Measurements from ENCODE around the gene WSB1. TPM values are rescaled to one million over a fixed set of nuclear protein-coding genes. Genes with fewer than 3 reads are reported as not detected.

Gene WSB1
- total RNA-seq, 1 donor from 2014 or later: 222 TPM

GRCh38 chr17:27280527-27280926 lies 13.4 kb upstream of the WSB1 start:
- DNase-seq: no peak

- no peak for DNase-seq
These were observed 12.5 kb upstream of the WSB1 start for GRCh38 chr17:27281438-27281837.

- DNase-seq: no peak
These were observed 11.8 kb upstream of the WSB1 start for GRCh38 chr17:27282054-27282551.

GRCh38 chr17:27283060-27283459 lies 10.9 kb upstream of the WSB1 start:
- DNase-seq: no peak

GRCh38 chr17:27283751-27284150 lies 10.2 kb upstream of the WSB1 start:
- DNase-seq: no peak

GRCh38 chr17:27284811-27285415 lies 9.0 kb upstream of the WSB1 start:
- no peak for DNase-seq

GRCh38 chr17:27285516-27285915 lies 8.4 kb upstream of the WSB1 start:
- DNase-seq: no peak

- no peak for DNase-seq
These were observed 5.7 kb upstream of the WSB1 start for GRCh38 chr17:27288183-27288582.

GRCh38 chr17:27289856-27290255 lies 4.1 kb upstream of the WSB1 start:
- no peak for DNase-seq

- no peak for DNase-seq
These were observed 2.9 kb upstream of the WSB1 start for GRCh38 chr17:27290916-27291598.

GRCh38 chr17:27293359-27293897 lies 486 bp upstream of the WSB1 start:
- DNase-seq: no peak

GRCh38 chr17:27294689-27295630 lies 1.0 kb downstream of the WSB1 start:
- DNase-seq: peak; percentile 94

GRCh38 chr17:27295945-27296344 lies 2.0 kb downstream of the WSB1 start:
- no peak for DNase-seq

- peak; percentile 32 for DNase-seq
These were observed 2.6 kb downstream of the WSB1 start for GRCh38 chr17:27296428-27296979.

GRCh38 chr17:27299384-27300049 lies 5.6 kb downstream of the WSB1 start:
- DNase-seq: no peak

- no peak for DNase-seq
These were observed 9.8 kb downstream of the WSB1 start for GRCh38 chr17:27303734-27304133.

- no peak for DNase-seq
These were observed 12.4 kb downstream of the WSB1 start for GRCh38 chr17:27306276-27306835.

GRCh38 chr17:27310565-27311110 lies 16.7 kb downstream of the WSB1 start:
- DNase-seq: peak; percentile 92

GRCh38 chr17:27313301-27313700 lies 19.4 kb downstream of the WSB1 start:
- DNase-seq: no peak

GRCh38 chr17:27315322-27315721 lies 21.4 kb downstream of the WSB1 start:
- peak; percentile 36 for DNase-seq

Data from skin of body (tissue), 2 donors.